HG03196 (cell line): Measurements from ENCODE around the gene OTOGL.
"Not testable (repeated sequence)": the region's sequence is repeated elsewhere in the genome, so short reads cannot be mapped to it uniquely, and the experiment has no call there.

Experiments
- ATAC-seq: cut with Tn5 transposase; IDR thresholded peaks from one replicate; pipeline ENCODE4 v1.9.1; 2021; ENCODE audit not compliant: unreplicated experiment

Gene OTOGL

DNA sequence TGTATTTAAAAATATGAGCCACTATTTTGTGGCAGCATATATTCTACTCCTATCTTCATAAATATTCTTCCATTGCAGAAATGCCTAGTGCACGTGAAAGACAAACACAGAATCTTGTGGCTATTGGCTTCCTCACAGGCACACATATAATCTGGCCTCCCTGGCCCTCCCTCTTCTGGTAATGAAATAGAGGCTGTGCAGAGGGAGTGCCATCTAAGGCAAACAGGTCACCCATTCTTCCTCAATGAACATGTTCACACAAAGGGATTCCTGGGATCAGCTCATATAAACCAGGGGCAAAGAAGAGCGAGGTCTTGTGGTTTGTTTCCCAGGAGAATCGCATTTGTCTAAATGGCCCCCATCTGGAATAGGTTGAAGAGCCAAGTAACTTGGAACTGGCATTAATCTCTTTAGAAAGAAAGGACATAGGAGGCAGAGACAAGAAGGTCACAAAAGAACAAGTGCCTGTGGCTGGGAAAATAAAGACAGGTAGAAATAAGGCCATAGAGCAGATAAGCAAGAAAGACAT is 173.1 kb downstream of the OTOGL start:
- ATAC-seq = no peak

DNA sequence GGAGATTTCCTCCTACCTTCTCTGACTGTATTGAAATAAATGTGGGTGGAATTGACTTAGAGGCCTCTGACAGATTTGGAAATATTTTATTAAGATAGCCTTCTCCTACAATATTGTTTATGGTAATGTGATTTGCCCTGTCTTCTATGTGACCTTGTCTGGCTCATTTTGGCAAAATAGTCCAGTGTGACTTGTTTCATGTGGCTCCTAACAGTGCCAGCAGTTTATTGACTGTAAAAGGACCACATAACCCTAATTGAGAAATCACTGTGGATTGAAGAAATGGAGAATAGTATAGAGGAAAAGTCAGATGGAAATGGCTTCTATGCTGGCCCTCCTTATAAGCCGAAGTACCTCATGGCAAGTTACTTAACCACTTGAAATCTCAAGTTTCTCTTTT is 173.8 kb downstream of the OTOGL start:
- no peak for ATAC-seq

DNA sequence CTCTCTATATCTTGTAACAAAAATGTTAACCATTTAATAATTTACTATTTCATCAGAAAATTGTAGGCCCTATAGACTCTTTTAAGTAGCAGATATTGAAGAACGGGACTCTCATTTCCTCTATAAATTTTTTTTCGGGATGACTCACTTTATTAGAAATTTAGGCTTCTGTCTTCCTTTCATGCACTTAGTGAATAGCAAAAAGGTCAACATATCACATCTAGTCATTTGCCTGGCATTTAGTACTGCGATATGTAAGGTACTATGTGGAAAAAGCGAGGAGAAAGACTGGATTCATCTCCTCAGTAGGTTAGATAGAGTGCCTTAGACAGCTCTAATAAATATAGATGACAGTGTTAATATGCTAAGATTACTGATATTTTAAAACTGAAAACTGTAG is 178.4 kb downstream of the OTOGL start:
- no peak for ATAC-seq

DNA sequence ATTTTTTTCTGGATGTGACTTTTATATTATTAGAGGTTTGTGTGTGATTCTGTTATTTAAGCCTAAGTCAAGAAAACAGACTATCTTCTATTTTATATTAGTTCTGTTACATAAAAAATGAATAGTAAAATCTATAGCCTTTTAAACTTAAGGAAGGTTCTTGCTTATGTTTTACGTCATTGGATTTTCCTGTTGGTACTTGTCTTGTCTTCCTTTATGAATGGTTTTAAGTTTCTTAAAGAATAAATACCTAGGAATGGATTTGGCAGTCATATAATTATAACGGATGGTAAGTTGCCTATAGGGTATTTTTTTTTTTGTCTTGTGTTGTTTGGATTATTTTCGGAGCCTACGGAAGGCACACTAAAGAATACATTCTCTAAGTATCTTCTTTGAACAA is 182.9 kb downstream of the OTOGL start:
- no peak for ATAC-seq

DNA sequence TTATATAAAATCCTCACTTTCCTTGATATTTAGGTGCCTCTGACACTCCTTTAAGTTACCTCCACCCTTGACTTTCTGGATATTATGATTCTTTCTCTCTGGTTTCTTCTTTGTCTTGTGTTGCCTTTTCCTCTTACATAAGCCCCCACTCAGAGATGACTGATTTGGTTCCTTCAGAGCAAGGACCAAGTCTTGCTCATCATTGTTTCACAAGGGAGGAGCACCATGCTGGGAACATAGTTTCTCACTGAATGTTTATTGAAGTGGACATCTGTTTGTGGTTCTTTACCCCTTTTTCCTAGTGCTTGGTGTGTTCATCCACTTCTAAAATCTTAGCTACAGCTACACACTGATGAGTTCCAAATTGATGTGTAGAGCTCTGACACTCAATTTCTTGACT is 183.4 kb downstream of the OTOGL start:
- ATAC-seq = no peak

DNA sequence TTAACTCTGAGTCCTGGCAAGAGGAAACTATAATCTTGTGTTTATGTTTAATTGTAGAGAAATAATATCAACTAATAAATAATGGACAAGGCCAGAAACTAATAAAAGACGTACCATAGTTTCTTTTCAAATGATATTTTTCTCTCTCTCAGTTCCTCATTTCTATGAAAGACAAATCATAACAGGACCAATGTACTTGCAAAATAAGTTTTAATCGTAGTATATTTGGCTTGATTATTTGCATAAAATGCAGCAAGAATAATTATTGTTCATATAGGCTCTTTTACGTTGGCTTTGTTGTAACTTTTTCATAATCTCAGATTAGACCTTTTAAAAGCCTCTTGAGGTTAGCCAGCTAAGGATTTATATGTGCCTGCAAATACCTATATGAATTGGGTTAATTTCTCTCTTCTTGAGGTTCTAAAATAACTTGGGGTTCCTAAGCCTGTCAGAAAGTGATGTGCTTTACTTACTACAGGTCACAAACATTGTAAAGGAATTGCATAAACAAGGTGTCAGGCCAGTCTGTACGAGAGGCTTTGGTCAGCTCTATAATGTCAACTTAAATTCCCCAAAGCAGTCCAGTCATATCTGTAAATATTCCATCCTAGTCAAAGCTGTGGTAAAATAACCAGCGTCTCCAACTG is 191.9 kb downstream of the OTOGL start:
- no peak for ATAC-seq

DNA sequence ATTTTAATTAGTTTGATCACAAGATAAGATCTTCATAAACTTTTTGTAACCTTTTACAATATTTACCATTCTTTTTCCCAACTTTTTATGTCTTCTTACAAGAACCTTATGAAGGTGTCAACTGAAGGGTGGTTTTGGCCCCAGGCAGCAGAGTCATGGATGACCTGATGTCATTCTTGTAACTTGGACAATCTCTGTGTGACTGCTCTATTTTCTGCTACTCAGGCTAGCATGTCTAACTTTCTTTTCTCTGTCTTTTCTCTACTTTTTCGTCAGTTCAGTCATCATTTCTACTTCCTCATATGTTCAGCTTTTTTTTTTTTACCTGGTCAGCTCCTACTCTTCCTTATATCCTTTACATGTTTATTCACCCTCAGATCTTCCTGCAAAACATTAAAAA is 194.0 kb downstream of the OTOGL start:
- ATAC-seq = no peak

DNA sequence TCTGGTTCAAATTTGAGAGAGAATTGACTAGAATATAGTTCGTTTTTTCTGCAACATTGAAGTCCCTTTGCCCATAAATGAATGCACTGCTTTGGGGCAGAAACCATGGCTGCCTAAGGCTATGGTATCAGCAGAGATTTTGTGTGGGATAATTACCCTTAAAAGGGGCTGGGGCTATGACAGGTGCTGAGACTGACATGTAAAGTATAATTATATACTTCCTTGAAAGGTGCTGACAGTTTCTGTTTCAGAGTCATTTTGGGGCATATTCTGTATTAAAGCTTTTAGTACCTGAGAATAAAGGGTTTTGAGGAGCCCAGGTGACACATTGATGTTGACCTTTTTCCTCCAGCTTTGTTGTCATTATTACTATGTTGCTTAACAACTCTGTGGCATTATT is 194.4 kb downstream of the OTOGL start:
- ATAC-seq = peak; percentile 64

DNA sequence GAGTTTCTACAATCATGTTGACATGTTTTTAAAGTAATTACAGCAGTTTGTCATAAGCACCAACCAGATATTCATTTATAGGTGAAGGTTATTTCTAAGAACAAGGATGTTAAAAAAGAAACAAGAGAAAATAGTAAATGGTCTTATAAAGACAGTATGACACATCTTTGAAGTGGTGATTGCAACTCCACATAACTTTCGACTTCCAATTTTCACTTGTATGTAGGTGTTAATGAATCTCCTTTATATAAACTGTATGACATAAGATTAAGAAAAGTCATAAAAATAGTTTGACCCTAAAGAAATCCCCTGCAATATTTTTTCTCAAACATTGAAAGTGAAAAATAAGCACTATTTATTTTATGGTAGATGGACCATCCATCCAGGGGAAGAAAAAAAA is 199.9 kb downstream of the OTOGL start:
- no peak for ATAC-seq

DNA sequence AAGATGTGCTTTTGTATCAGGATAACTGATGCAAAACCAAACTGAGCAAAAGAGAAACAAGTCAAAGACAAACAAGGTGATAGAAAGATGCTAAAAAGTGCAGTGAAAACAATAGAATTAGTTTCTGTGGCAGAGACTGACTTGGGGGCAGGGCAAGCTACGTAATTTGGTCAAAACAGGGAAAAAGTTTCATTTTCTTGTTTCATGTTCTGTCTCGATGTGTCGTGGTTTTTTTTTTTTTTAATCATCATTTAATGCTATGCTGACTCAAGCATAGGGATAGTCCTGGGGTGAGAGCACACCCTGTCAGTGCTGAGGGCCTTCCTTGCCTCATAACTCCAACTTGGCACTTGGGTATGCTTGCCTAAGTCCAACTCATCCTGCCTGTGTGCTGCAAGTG is 200.6 kb downstream of the OTOGL start:
- peak; percentile 79 for ATAC-seq

DNA sequence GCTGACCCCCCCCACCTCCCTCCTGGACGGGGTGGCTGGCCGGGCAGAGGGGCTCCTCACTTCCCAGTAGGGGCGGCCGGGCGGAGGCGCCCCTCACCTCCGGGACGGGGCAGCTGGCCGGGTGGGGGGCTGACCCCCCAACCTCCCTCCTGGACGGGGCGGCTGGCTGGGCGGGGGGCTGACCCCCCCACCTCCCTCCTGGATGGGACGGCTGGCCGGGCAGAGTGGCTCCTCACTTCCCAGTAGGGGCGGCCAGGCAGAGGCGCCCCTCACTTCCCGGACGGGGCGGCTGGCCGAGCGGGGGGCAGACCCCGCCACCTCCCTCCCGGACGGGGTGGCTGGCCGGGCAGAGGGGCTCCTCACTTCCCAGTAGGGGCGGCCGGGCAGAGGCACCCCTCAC is 208.1 kb downstream of the OTOGL start:
- not testable (repeated sequence) for ATAC-seq

DNA sequence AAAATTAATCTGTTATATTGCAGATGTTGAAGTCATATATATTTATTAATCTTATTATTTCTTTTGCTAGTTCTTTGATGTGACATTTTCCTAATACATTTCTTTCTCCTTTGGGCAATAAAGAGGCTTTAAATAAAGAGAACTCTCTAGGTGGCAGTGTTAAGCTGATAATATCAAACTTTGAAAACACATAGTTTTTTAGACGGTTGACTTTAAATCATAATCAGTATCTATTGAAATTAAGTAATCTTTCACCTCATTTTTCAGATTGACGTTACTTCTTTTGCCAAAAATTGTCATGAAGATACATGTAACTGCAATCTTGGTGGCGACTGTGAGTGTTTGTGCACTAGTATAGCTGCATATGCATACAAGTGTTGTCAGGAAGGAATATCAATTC is 213.9 kb downstream of the OTOGL start:
- no peak for ATAC-seq

DNA sequence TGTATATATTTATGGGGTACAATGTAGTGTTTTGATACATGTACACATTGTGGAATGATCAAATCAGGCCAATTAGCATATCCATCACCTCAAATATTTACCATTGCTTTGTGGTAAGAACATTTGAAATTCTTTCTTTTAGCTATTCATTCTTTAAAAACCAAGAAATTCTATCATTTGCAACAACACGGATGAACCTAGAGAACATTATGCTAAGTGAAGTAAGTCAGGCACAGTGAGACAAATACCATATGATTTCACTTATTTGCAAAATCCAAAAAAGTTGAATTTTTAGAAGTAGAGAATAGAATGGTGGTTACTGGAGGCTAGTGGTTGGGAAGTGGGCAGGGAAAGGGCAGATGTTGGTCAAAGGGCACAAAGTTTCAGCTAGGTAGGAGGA is 215.4 kb downstream of the OTOGL start:
- no peak for ATAC-seq

DNA sequence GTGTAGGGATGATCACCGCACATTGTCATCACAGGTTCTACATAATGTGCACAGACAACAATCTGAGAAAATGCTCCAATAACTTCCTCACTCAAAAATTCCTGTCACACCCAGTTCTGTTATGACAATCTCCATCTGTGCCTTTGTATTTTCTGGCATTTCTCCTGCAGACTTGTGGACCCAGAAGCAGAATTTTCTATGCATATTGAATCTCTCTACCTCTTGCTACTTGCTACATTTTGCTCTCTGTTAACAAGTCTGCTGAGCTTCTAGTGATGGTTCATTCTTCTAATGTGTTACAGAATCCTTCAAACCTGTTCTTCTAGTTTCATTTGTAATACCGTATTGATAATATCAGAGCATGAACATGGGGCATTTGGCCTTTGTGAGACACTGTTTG is 216.9 kb downstream of the OTOGL start:
- no peak for ATAC-seq

DNA sequence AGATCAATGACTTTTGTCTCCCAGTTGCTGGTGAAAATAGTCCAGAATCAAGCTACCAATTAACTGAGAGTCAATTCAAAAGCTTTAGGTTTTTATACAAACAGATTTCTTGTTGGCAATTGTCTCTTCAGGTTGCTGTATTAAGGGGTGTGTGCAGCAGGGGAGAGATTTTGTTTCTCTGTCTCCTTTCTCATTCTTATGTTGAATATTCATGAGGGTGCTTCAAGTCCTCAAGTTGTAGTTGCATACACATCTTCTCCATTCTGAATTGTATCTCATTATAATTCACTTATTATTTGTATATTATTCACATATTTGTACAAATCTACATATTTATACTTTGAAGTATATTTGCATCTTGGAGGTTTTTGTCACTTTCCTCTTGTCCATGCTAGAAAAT is 218.0 kb downstream of the OTOGL start:
- no peak for ATAC-seq

DNA sequence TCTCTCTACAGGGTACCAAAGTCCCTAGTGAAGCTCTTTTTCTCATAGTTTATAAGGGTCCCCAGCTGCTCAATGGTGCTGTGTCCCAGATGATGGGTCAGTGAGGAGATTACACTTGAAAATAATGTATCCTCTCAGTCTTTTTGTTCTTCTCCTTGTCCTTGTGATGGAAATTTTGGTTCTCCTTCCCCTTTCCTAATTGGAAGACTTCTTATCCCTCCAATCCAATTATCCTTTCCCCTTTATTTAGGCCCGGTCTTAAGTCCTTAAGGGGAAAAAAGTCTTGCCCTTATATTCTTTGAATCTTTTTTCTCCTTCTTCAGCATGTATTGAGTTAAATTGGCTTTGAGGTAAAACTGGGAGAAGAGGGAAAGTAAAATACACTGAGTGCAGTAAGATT is 218.6 kb downstream of the OTOGL start:
- no peak for ATAC-seq

DNA sequence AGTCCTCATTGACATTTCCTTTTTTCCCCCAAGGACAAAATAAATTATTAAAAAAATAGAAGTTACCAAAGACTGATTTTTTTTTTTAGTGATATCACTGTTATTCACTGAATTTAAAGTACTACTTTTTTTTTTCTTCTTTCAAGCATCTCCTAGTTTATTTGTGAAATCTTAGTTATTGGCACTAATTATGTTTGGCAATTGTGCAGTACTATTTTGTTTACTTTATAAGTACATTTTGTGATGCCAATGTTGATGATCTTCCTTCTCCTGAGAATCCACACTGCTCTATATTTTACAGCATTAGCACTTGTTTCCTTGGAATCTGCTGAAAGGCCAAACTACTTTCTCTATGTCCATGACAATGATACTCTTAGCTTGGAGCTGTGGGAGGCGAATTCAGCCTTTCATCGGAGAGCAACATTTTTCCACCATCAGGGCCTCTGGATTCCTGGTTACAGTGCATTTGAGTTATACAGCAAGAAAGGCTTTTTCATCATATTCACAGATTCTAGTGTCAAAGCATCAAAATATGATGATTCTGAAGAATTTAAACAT is 220.9 kb downstream of the OTOGL start:
- no peak for ATAC-seq

DNA sequence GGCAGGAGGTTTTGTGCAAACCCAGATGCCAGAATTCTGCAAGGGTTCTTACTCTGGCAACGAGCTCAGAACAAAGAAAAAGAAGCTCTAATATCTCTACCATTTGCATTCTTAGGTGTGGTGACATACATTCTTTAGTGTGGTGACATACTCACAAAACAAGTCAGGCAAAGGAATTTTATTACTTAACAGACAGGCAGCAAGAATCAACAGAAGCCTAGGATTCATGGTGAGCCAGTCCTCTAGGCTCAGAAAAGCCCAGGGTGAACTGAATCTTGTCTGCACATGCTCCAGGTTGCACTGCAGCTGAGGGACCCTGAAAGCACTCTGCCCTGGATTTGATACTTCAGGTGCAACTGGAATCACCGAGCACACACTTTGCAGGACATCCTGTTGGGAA is 222.3 kb downstream of the OTOGL start:
- no peak for ATAC-seq

DNA sequence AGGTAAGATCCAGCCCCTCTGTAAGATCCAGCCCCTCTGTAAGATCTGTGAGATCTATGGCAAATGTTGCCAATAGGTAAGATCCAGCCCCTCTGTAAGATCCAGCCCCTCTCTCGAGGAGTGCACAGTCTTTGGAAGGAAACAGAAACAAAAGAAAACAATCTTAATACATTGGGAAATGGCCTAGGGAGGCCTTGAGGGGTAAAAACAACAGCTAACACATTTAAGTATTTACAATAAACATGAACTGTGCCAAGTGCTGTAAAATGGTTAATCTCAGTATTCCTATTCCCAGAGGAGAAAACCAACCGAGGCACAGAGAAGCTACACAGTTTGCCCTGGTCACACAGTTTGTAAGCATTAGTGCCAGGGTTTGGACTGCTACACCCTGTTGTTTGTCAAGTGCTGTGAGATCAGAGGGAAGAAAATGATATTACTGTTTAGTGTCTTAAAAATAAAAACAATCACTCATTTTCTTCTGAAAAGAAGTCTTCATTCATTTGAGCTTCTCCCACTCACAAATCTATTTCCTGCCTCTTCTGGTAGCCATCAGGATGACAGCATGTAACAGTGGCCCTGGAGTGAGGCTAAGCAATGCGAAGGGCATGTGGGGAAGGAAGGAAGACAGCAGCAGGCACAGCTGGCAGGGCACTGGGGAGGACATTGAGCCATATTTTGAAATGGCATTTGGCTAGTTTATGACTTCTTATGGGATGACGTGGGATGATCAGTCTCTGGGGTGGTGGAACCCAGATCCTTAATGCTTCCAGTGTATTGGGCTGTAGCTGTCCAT is 226.0 kb downstream of the OTOGL start:
- ATAC-seq = no peak

DNA sequence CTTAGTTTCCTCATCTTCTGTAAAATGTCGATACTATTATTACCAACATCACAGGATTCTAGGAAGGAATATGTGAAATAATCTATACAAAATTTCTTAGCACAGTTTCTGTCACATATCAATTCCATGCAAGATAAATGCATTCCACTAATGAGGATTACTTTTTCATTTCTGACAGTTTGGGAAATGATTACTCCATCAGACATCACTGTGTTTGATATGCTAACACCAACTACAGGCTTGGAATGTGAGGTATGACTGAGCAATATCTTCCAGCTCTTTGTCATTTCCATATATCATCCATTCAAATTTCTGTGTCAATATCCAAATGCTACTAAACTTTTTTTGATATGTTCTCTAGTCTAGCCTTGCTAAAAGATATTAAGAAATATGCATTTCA is 233.5 kb downstream of the OTOGL start:
- ATAC-seq = no peak

DNA sequence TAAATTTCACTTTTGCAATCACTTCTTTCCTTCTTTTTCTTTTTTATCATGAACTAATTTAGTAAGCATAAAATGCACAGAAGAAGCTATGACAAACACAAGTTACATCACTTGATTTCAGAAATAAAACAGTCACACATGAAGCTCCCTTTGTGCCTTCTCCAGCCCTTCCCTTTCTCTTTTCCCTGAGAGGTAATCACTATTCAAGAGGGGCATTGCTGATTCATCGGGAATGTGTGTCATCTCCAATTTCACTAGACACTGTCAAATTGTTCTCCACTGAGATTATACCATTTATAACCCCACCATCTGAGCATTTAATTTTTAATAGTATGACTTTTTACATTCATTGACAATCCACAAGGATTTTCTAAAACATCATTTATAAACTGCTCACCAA is 253.1 kb downstream of the OTOGL start:
- ATAC-seq = no peak

DNA sequence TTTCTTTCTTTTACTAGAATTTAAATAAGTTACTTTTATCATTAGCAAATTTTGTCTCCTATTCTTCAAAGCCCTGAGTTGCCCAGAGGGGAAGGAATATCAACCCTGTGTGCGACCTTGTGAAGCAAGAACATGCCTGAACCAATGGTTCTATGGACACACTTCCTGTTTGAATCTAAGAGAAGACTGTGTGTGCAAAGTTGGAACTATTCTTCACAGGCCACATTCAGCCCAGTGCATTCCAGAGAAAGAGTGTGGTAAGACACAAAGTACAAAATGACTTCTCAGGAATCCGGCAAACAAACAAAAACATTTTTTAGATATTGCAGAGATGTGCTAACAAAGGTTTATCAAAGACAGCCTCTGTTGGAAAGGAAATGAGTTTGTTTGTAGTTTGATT is 253.9 kb downstream of the OTOGL start:
- ATAC-seq = no peak
